Mammary epithelial cell (primary cell): ENCODE results near the gene COL13A1.

Source experiments
- EZH2 ChIP-seq: IDR thresholded peaks from 2 replicates; pipeline ENCODE4 v1.6.1; 2012; ENCODE audit warnings: low read length, inconsistent platforms, borderline replicate concordance
- TF ChIP-seq, protein P1 (sequence below), 2 donors: IDR thresholded peaks in 1 of 2; conservative IDR thresholded peaks in 1 of 2; 2 replicates each; pipeline ENCODE4 v1.5.1; 2011 to 2012; ENCODE audit warnings: inconsistent platforms in 2 of 2, low read length in 2 of 2, mild to moderate bottlenecking in 2 of 2, control low read depth in 1 of 2, low read depth in 1 of 2; ENCODE audit not compliant: insufficient read depth in 1 of 2; ENCODE audit errors: extremely low read depth in 1 of 2

DNA sequence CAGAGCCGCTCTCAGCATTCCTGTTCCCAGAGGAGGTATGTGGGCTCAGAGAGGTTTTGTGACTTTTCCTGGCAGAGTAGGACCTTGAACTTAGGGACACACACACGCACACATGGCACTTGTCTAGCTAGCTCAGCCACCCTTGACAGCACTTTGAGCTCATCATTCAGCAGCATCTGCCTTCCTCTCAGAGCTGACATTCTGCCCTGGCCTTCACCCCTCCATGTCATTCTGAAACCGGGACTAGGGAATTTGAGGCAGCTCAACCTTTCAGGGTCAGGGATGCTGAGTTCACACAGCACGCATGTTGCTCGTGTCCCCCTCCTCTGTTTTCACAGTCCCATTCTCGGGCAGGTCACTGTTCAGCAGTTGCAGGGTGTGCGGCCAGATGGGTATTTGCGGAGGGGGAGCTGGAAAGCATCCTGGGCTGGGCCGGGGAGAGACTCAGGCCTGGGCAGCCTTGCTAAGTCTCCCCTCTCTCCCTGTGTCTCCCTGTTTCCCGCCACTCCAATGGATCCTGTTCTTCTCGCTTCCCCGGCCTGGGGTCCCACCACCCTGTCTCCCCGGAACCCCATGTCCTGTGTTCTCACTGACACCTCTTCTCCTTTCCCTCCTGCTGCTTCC lies 78.0 kb downstream of the COL13A1 start:
- TF ChIP-seq EZH2: no peak
- TF ChIP-seq, protein P1, sequence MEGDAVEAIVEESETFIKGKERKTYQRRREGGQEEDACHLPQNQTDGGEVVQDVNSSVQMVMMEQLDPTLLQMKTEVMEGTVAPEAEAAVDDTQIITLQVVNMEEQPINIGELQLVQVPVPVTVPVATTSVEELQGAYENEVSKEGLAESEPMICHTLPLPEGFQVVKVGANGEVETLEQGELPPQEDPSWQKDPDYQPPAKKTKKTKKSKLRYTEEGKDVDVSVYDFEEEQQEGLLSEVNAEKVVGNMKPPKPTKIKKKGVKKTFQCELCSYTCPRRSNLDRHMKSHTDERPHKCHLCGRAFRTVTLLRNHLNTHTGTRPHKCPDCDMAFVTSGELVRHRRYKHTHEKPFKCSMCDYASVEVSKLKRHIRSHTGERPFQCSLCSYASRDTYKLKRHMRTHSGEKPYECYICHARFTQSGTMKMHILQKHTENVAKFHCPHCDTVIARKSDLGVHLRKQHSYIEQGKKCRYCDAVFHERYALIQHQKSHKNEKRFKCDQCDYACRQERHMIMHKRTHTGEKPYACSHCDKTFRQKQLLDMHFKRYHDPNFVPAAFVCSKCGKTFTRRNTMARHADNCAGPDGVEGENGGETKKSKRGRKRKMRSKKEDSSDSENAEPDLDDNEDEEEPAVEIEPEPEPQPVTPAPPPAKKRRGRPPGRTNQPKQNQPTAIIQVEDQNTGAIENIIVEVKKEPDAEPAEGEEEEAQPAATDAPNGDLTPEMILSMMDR (conservative IDR thresholded peaks at IDR 0.05 in 1 of 2, IDR thresholded peaks at IDR 0.05 in 1 of 2; ENCODE audit: extremely low read depth in 1 of 2, insufficient read depth in 1 of 2, low read depth in 1 of 2, low read length in 2 of 2): no peak
